HG02763 (cell line): ENCODE data around the gene YTHDF2.

Source experiments
- ATAC-seq: cut with Tn5 transposase; IDR thresholded peaks from one replicate; pipeline ENCODE4 v1.9.1; 2021; ENCODE audit warnings: mild to moderate bottlenecking, moderate library complexity; ENCODE audit not compliant: unreplicated experiment

Gene YTHDF2

GRCh38 chr1:28796352-28797211, 59.8 kb downstream of the YTHDF2 start:
- no peak for ATAC-seq

GRCh38 chr1:28800324-28800723, 63.6 kb downstream of the YTHDF2 start:
- ATAC-seq, result no peak

- ATAC-seq, result no peak
Measured at GRCh38 chr1:28801461-28801860, 64.7 kb downstream of the YTHDF2 start.

GRCh38 chr1:28803051-28803450, 66.3 kb downstream of the YTHDF2 start:
- no peak for ATAC-seq

GRCh38 chr1:28803662-28804061, 66.9 kb downstream of the YTHDF2 start:
- no peak for ATAC-seq

- ATAC-seq, result no peak
Measured at GRCh38 chr1:28804071-28804470, 67.3 kb downstream of the YTHDF2 start.

GRCh38 chr1:28807046-28807445, 70.3 kb downstream of the YTHDF2 start:
- ATAC-seq, result no peak

GRCh38 chr1:28807986-28808385, 71.2 kb downstream of the YTHDF2 start:
- no peak for ATAC-seq

- ATAC-seq, result no peak
Measured at GRCh38 chr1:28811369-28811765, 74.6 kb downstream of the YTHDF2 start.

GRCh38 chr1:28811766-28812668, 75.3 kb downstream of the YTHDF2 start, which contains the start of gene OPRD1:
Gene OPRD1 (plus strand): TSS chr1:28812170. CDS start chr1:28812384, 214 bp downstream.
- ATAC-seq, result no peak

- no peak for ATAC-seq
Measured at GRCh38 chr1:28812669-28813468, 76.1 kb downstream of the YTHDF2 start.

GRCh38 chr1:28813931-28814465, 77.3 kb downstream of the YTHDF2 start:
- ATAC-seq, result no peak

- no peak for ATAC-seq
Measured at GRCh38 chr1:28815533-28816185, 78.9 kb downstream of the YTHDF2 start.

- ATAC-seq, result no peak
Measured at GRCh38 chr1:28817133-28817532, 80.4 kb downstream of the YTHDF2 start.

- ATAC-seq, result no peak
Measured at GRCh38 chr1:28819020-28819419, 82.3 kb downstream of the YTHDF2 start.
